Gastroesophageal sphincter (tissue), 4 donors: Measurements from ENCODE around the gene PCDHB13. TPM values are rescaled to one million over a fixed set of nuclear protein-coding genes. Genes with fewer than 3 reads are reported as not detected.
"Not testable (repeated sequence)": the region's sequence is repeated elsewhere in the genome, so short reads cannot be mapped to it uniquely, and the experiment has no call there.

Experiments used
- ATAC-seq: fragments of 150-250 bp; one replicate; pipeline ENCODE4 v1.9.1; 2016; ENCODE audit warnings: mild to moderate bottlenecking, moderate library complexity
- H3K27ac ChIP-seq, 4 donors: fragments of 200-600 bp; sonication (generic) in 3 of 4; 1 replicate in 3 of 4; 2 replicates in 1 of 4; pipeline ENCODE4 v1.5.1; 2016 to 2019
- H3K27me3 ChIP-seq: fragments of 200-600 bp; sonication (generic); one replicate; pipeline ENCODE4 v1.5.1; 2019
- H3K36me3 ChIP-seq, 2 donors: fragments of 200-600 bp; sonication (generic); one replicate each; pipeline ENCODE4 v1.5.1; 2019; ENCODE audit warnings: control low read depth in 1 of 2
- H3K4me1 ChIP-seq, 3 donors: fragments of 200-600 bp; sonication (generic); 1 replicate in 2 of 3; 2 replicates in 1 of 3; pipeline ENCODE4 v1.5.1; 2016 to 2019; ENCODE audit warnings: control low read depth in 2 of 3
- H3K4me3 ChIP-seq, 2 donors: fragments of 200-600 bp; sonication (generic); one replicate each; pipeline ENCODE4 v1.5.1; 2019; ENCODE audit warnings: mild to moderate bottlenecking in 1 of 2, moderate library complexity in 1 of 2
- H3K9me3 ChIP-seq, 3 donors: fragments of 200-600 bp; sonication (generic); one replicate each; pipeline ENCODE4 v1.5.1; 2017 to 2019; ENCODE audit warnings: control low read depth in 2 of 3
- CTCF ChIP-seq, 4 experiments: fragments of 200-600 bp in 2 of 4; fragments of 450-650 bp in 2 of 4; sonication (generic) in 1 of 4; IDR thresholded peaks; one replicate each; pipeline ENCODE4 v1.5.1; 2017 to 2019; ENCODE audit warnings: antibody characterized with exemption in 4 of 4, mild to moderate bottlenecking in 2 of 4, moderate library complexity in 2 of 4
- EP300 ChIP-seq: sonication (generic); formaldehyde crosslinking; IDR thresholded peaks from one replicate; pipeline ENCODE4 v1.6.1; 2017; ENCODE audit warnings: antibody characterized with exemption, mild to moderate bottlenecking
- POLR2A ChIP-seq, 2 donors: fragments of 450-650 bp; IDR thresholded peaks; one replicate each; pipeline ENCODE4 v1.6.1; 2017; ENCODE audit warnings: antibody characterized with exemption in 2 of 2, mild to moderate bottlenecking in 2 of 2, moderate library complexity in 1 of 2
- POLR2AphosphoS5 ChIP-seq: sonication (generic); formaldehyde crosslinking; IDR thresholded peaks from one replicate; pipeline ENCODE4 v1.6.1; 2017; ENCODE audit warnings: antibody characterized with exemption
- WGBS, 2 donors: methylation state at CpG; one replicate each; pipeline ENCODE4 v1.1.5; 2018; ENCODE audit warnings: low coverage in 1 of 2; 5-methylcytosine and 5-hydroxymethylcytosine counted together
- total RNA-seq, 4 donors: library from RNA; depleted of rRNA; stranded (reverse); fragments of >200 nt; gene quantifications; one replicate each; pipeline ENCODE4 v1.1.0, GENCODE V29; 2016

Gene PCDHB13
- total RNA-seq, 4 donors from 2014 or later = 2.7 to 11.7 (median 6.1) TPM

- peaks cover 3 to 80% (median 3%) of the 10 kb centered on the region in 3 donors for H3K9me3 ChIP-seq
- 33 to 40% methylated on average over 1 of the region's 1 CpG for WGBS, 2 donors
- no peaks in the 10 kb centered on the region for H3K4me1 ChIP-seq
- peaks cover 68% of the 10 kb centered on the region for H3K27me3 ChIP-seq
- no peak overlapping the region for H3K4me3 ChIP-seq
- H3K36me3 ChIP-seq = peaks cover 0 to 5% of the 10 kb centered on the region in 2 donors
- no peak overlapping the region for H3K27ac ChIP-seq
- TF ChIP-seq EP300 (no peak), CTCF (IDR thresholded peaks at IDR 0.05) (no peak), POLR2AphosphoS5 (no peak), POLR2A (IDR thresholded peaks at IDR 0.05) (no peak)
- no peak for ATAC-seq
These were observed 33.4 kb upstream of the PCDHB13 start for GRCh38 chr5:141180313-141180712.

- no peaks in the 10 kb centered on the region for H3K4me1 ChIP-seq
- peaks cover 49% of the 10 kb centered on the region for H3K27me3 ChIP-seq
- 4 to 36% methylated on average over 2 to 8 of the region's 13 CpGs for WGBS, 2 donors
- peaks cover 0 to 80% (median 0%) of the 10 kb centered on the region in 3 donors for H3K9me3 ChIP-seq
- peaks cover 0 to 5% of the 10 kb centered on the region in 2 donors for H3K36me3 ChIP-seq
- ATAC-seq = peak; percentile 72
- H3K4me3 ChIP-seq = peak within 1 kb of the TSS; percentile 28 to 37
- peak within 1 kb of the TSS in 3 of 4 donors; percentile 15 to 61 (median 30) for H3K27ac ChIP-seq
- TF ChIP-seq CTCF (IDR thresholded peaks at IDR 0.05) = peak in 3 of 4 experiments; percentile 33 to 47 (median 40)
- TF ChIP-seq POLR2A (IDR thresholded peaks at IDR 0.05) = no peak
These were observed 31.5 kb upstream of the PCDHB13 start, which contains the start of gene PCDHB16 for GRCh38 chr5:141182248-141182647. Gene PCDHB16, plus strand, starts transcription at chr5:141182387. Its CDS starts 173 bp downstream, at chr5:141182560.

DNA sequence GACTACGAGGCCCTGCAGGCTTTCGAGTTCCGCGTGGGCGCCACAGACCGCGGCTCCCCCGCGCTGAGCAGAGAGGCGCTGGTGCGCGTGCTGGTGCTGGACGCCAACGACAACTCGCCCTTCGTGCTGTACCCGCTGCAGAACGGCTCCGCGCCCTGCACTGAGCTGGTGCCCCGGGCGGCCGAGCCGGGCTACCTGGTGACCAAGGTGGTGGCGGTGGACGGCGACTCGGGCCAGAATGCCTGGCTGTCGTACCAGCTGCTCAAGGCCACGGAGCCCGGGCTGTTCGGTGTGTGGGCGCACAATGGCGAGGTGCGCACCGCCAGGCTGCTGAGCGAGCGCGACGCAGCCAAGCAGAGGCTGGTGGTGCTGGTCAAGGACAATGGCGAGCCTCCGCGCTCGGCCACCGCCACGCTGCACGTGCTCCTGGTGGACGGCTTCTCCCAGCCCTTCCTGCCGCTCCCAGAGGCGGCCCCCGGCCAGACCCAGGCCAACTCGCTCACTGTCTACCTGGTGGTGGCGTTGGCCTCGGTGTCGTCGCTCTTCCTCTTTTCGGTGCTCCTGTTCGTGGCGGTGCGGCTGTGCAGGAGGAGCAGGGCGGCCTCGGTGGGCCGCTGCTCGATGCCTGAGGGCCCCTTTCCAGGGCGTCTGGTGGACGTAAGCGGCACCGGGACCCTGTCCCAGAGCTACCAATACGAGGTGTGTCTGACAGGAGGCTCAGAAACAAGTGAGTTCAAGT, 29.4 kb upstream of the PCDHB13 start:
- Histone ChIP-seq H3K27me3 (peaks cover 50% of the 10 kb centered on the region), H3K9me3 (peaks cover 0 to 83% (median 0%) of the 10 kb centered on the region in 3 donors)
- H3K4me3 ChIP-seq, ATAC-seq, H3K36me3 ChIP-seq, H3K27ac ChIP-seq, H3K4me1 ChIP-seq: not testable (repeated sequence)
- WGBS, 2 donors = 0 to 40% methylated on average over 1 of the region's 69 CpGs

DNA sequence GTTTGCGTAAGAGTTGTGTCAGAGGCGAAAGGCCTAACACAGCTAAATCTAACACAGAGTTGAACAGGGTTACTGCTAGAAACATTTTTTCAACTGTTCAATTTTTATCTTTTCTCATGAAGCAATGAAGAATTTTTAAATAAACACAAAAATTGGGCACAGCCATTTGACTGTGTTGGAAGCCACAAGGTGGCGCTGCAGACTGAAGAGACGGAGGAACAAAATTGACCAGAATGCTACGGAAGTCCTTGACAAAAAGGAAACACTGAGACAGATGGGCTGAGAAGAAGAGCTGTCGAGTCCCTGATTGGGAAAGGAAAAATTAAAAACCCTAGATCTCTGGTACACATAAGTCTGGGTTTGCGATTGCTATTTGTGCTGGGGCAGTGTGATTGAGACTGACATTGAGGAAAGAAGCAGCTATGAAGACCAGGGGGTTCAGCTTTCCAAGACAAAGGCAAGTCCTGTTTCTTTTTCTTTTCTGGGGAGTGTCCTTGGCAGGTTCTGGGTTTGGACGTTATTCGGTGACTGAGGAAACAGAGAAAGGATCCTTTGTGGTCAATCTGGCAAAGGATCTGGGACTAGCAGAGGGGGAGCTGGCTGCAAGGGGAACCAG, 26.7 kb upstream of the PCDHB13 start, which contains the start of gene PCDHB9:
PCDHB9 (plus strand) TSS at position 265 of the 616 bp plus-strand sequence; CDS start at position 423, 158 bp downstream.
- TF ChIP-seq EP300 (no peak), POLR2A (IDR thresholded peaks at IDR 0.05) (no peak), POLR2AphosphoS5 (no peak), CTCF (IDR thresholded peaks at IDR 0.05) (peak in 1 of 4 experiments; percentile 17)
- Histone ChIP-seq H3K4me3 (no peak within 1 kb of the TSS), H3K27ac (no peak within 1 kb of the TSS), H3K36me3 (peaks cover 0 to 9% of the 10 kb centered on the region in 2 donors), H3K27me3 (peaks cover 48% of the 10 kb centered on the region), H3K4me1 (no peaks in the 10 kb centered on the region), H3K9me3 (peaks cover 0 to 96% (median 0%) of the 10 kb centered on the region in 3 donors)
- ATAC-seq = no peak
- 25 to 28% methylated on average over 7 of the region's 9 CpGs for WGBS, 2 donors

- not testable (repeated sequence) for H3K36me3 ChIP-seq, H3K4me3 ChIP-seq, H3K27ac ChIP-seq, H3K4me1 ChIP-seq, ATAC-seq
- peaks cover 43% of the 10 kb centered on the region for H3K27me3 ChIP-seq
- peaks cover 0 to 96% (median 3%) of the 10 kb centered on the region in 3 donors for H3K9me3 ChIP-seq
- WGBS, 2 donors = no CpG with 5 or more reads among the region's 37 CpGs
These were observed 25.0 kb upstream of the PCDHB13 start for GRCh38 chr5:141188682-141189081.

GRCh38 chr5:141189131-141189530, 24.6 kb upstream of the PCDHB13 start:
- peaks cover 0 to 94% (median 3%) of the 10 kb centered on the region in 3 donors for H3K9me3 ChIP-seq
- not testable (repeated sequence) for H3K27ac ChIP-seq, ATAC-seq, H3K36me3 ChIP-seq, H3K4me1 ChIP-seq, H3K4me3 ChIP-seq
- no CpG with 5 or more reads among the region's 35 CpGs for WGBS, 2 donors
- peaks cover 41% of the 10 kb centered on the region for H3K27me3 ChIP-seq
